ENCODE measurements around the gene GRK3.

GRK3 gene

DNA sequence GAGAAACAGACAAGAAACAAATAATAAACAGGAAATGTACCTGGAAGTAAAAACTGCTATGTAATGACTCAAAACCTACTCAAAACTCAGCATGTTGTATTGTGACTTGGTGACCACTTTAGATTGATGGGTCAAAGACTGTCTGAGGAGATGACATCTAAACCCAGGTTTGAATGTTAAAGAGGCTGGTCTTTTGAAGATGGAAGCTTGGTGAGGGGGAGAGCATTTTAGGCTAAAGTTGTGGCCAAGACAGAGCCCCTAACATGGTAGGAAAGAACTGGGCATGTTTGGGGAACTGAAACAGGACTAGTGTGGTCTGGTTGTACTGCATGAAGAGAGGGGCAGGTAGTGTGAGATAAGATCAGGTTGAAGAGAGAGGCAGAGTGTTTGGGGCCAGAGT lies 92.2 kb downstream of the GRK3 start:
- no peaks in the 10 kb centered on the region for H3K36me3 ChIP-seq

DNA sequence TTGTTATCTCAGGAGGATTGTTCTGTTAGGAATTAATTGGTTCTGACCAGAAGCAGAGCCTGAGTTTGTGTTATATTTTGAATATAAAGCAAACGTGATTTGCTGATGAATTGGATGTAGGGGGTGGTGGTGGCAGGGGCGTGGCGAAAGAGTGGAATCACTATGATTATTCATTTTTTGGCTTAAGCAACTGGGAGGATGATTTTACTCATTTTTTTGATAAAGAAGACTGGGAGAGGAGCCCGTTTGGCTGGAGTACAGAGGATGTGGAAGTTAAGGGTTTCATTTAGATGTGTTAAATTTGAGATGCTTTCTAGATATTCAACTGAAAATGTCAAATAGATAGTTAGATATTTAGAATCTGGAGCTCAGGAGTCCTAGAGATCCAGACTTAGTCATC lies 94.2 kb downstream of the GRK3 start:
- H3K4me1 ChIP-seq, result no peaks in the 10 kb centered on the region
- H3K36me3 ChIP-seq, result no peaks in the 10 kb centered on the region
- no peak overlapping the region for H3K27ac ChIP-seq
- DNase-seq, result no peak
- H3K4me3 ChIP-seq, result no peak overlapping the region
- H3K9me3 ChIP-seq, result no peaks in the 10 kb centered on the region
- intact Hi-C loops (cut with DNase I; ENCODE audit: low total_unique reads), result no loop called here
- TF ChIP-seq, protein P1, sequence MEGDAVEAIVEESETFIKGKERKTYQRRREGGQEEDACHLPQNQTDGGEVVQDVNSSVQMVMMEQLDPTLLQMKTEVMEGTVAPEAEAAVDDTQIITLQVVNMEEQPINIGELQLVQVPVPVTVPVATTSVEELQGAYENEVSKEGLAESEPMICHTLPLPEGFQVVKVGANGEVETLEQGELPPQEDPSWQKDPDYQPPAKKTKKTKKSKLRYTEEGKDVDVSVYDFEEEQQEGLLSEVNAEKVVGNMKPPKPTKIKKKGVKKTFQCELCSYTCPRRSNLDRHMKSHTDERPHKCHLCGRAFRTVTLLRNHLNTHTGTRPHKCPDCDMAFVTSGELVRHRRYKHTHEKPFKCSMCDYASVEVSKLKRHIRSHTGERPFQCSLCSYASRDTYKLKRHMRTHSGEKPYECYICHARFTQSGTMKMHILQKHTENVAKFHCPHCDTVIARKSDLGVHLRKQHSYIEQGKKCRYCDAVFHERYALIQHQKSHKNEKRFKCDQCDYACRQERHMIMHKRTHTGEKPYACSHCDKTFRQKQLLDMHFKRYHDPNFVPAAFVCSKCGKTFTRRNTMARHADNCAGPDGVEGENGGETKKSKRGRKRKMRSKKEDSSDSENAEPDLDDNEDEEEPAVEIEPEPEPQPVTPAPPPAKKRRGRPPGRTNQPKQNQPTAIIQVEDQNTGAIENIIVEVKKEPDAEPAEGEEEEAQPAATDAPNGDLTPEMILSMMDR (IDR thresholded peaks at IDR 0.05), result no peak
- no peaks in the 10 kb centered on the region for H3K27me3 ChIP-seq

More for the DNA sequence above, 92.2 kb downstream of the GRK3 start:
- intact Hi-C loops (cut with DNase I; ENCODE audit: low total_unique reads), result no loop called here
- Histone ChIP-seq H3K27ac (no peak overlapping the region), H3K4me1 (no peaks in the 10 kb centered on the region), H3K4me3 (no peak overlapping the region), H3K27me3 (no peaks in the 10 kb centered on the region), H3K9me3 (no peaks in the 10 kb centered on the region)
- DNase-seq, result no peak
- TF ChIP-seq, protein P1 (IDR thresholded peaks at IDR 0.05), result no peak

DNA sequence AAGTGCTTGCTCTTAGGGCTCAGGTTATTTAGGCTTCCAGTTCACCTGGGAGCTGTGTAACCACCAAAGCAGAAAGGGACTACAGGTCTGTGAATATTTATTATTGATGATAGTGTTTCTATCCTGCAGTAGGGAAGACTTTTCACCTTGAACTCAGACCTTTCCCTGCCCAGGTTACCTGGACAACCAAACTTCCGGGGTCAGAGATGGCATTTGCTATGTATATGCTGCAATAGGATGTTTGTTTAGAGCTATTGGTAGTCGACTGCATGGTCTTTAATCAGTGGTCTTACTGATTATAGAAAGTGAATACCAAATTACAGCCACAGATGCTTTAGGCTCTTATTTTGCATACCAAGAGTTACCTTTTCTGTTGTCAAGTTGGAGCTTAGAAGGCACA lies 94.9 kb downstream of the GRK3 start:
- Histone ChIP-seq H3K36me3 (no peaks in the 10 kb centered on the region), H3K9me3 (no peaks in the 10 kb centered on the region), H3K27ac (no peak overlapping the region), H3K27me3 (no peaks in the 10 kb centered on the region), H3K4me1 (no peaks in the 10 kb centered on the region), H3K4me3 (no peak overlapping the region)
- TF ChIP-seq, protein P1 (IDR thresholded peaks at IDR 0.05), result no peak
- no peak for DNase-seq
- intact Hi-C loops (cut with DNase I; ENCODE audit: low total_unique reads), result no loop called here

DNA sequence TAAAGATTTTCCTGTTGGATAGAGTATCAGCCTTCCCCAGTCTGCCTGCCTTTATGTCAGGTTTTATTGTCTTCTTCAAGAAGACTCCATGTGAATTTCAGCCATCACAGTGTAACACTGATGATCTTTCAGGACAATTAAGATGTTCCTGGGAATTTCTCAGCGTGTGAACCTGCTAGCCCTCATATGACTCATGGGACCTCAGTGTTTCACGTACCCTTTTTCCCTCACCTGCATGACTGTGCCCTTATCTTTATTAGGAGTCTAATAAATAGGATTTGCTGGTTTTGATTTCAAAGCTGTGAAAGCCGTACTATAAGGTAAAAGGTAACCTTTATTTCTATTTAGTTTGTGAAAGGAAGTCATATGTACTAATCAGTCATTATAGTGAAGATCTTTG lies 95.9 kb downstream of the GRK3 start:
- Histone ChIP-seq H3K4me3 (no peak overlapping the region), H3K36me3 (no peaks in the 10 kb centered on the region), H3K9me3 (no peaks in the 10 kb centered on the region), H3K4me1 (no peaks in the 10 kb centered on the region), H3K27me3 (no peaks in the 10 kb centered on the region), H3K27ac (no peak overlapping the region)
- DNase-seq, result no peak
- TF ChIP-seq, protein P1 (IDR thresholded peaks at IDR 0.05), result no peak
- intact Hi-C loops (cut with DNase I; ENCODE audit: low total_unique reads), result no loop called here

DNA sequence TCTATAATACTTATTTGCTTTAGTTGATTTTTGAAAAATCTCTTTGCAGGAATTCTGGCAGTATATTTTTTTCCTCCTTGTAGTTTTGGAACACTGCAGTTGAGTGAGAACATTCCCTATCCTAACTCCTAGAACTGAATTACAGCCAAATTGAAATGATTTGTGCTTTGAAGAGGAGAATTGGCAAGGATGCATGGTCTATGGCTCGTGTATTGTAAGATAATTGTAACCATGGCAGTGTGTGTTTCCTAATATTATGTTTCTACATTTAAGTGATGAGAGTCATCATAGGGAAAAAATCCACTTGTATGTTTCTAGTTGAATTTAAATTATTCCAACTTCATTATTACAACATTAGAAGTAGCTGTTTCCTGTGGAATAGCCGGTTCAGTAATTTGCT lies 96.6 kb downstream of the GRK3 start:
- Histone ChIP-seq H3K4me3 (no peak overlapping the region), H3K9me3 (no peaks in the 10 kb centered on the region), H3K27ac (no peak overlapping the region), H3K4me1 (no peaks in the 10 kb centered on the region), H3K36me3 (no peaks in the 10 kb centered on the region), H3K27me3 (no peaks in the 10 kb centered on the region)
- no peak for DNase-seq
- TF ChIP-seq, protein P1 (IDR thresholded peaks at IDR 0.05), result no peak
- intact Hi-C loops (cut with DNase I; ENCODE audit: low total_unique reads), result no loop called here

DNA sequence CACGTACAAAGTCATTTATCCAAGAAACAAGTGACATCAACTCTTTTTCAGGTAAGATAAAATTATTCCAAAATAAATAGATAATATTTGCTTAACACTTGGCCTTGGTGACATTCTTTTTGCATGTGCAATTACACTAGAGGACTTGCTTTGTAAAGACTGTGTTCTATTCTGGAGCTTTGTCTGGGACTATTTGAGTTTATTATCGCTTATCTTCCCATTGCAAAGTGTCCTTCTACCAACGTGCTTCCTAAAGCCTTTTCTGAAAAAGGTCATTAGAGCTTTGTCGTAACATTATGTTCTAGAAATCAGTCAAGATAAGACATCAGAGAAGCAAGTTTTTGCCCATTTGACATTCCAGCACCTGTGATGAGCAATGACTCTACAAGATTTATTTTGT lies 99.2 kb downstream of the GRK3 start:
- H3K4me3 ChIP-seq, result no peak overlapping the region
- H3K9me3 ChIP-seq, result no peaks in the 10 kb centered on the region
- intact Hi-C loops (cut with DNase I; ENCODE audit: low total_unique reads), result no loop called here
- no peak for DNase-seq
- no peaks in the 10 kb centered on the region for H3K4me1 ChIP-seq
- no peaks in the 10 kb centered on the region for H3K27me3 ChIP-seq
- TF ChIP-seq, protein P1 (IDR thresholded peaks at IDR 0.05), result no peak
- H3K36me3 ChIP-seq, result no peaks in the 10 kb centered on the region
- no peak overlapping the region for H3K27ac ChIP-seq
